CD1c-positive myeloid dendritic cell (primary cell): Measurements from ENCODE around the gene CARHSP1.
"Not testable (repeated sequence)": the region's sequence is repeated elsewhere in the genome, so short reads cannot be mapped to it uniquely, and the experiment has no call there.

Experiments
- DNase-seq: peaks from one replicate; pipeline ENCODE4 v3.0.0-alpha.2; 2016; ENCODE audit errors: extremely low spot score

Gene CARHSP1

GRCh38 chr16:8868416-8869211 lies at the start of gene CARHSP1:
Gene CARHSP1 (minus strand): TSS chr16:8869006. CDS start chr16:8859328, 9,678 bp downstream.
- peak; percentile 94 for DNase-seq

- not testable (repeated sequence) for DNase-seq
Measured at GRCh38 chr16:8917336-8917735, 48.5 kb upstream of the CARHSP1 start.

GRCh38 chr16:8916541-8917225 lies 47.9 kb upstream of the CARHSP1 start:
- DNase-seq = no peak

GRCh38 chr16:8915722-8916301 lies 47.0 kb upstream of the CARHSP1 start:
- no peak for DNase-seq

- no peak for DNase-seq
Measured at GRCh38 chr16:8914098-8914497, 45.3 kb upstream of the CARHSP1 start.

- no peak for DNase-seq
Measured at GRCh38 chr16:8912793-8913192, 44.0 kb upstream of the CARHSP1 start.

- DNase-seq = no peak
Measured at GRCh38 chr16:8910811-8911210, 42.0 kb upstream of the CARHSP1 start.

- no peak for DNase-seq
Measured at GRCh38 chr16:8908810-8909468, 40.1 kb upstream of the CARHSP1 start.

- DNase-seq = no peak
Measured at GRCh38 chr16:8907096-8907495, 38.3 kb upstream of the CARHSP1 start.

- DNase-seq = no peak
Measured at GRCh38 chr16:8905795-8906591, 37.2 kb upstream of the CARHSP1 start.

- peak; percentile 31 for DNase-seq
Measured at GRCh38 chr16:8905168-8905762, 36.5 kb upstream of the CARHSP1 start.

- DNase-seq = no peak
Measured at GRCh38 chr16:8904018-8904430, 35.2 kb upstream of the CARHSP1 start.

GRCh38 chr16:8903004-8903403 lies 34.2 kb upstream of the CARHSP1 start:
- DNase-seq = no peak

- no peak for DNase-seq
Measured at GRCh38 chr16:8901320-8901861, 32.6 kb upstream of the CARHSP1 start.

- DNase-seq = no peak
Measured at GRCh38 chr16:8900343-8900742, 31.5 kb upstream of the CARHSP1 start.

GRCh38 chr16:8899709-8900317 lies 31.0 kb upstream of the CARHSP1 start:
- DNase-seq = no peak

- no peak for DNase-seq
Measured at GRCh38 chr16:8898660-8899318, 30.0 kb upstream of the CARHSP1 start.

- no peak for DNase-seq
Measured at GRCh38 chr16:8894736-8895334, 26.0 kb upstream of the CARHSP1 start.

GRCh38 chr16:8893976-8894690 lies 25.3 kb upstream of the CARHSP1 start:
- no peak for DNase-seq
